NCI-H2227 (cell line): ENCODE measurements around the gene RHOB.
"Not testable (repeated sequence)": the region's sequence is repeated elsewhere in the genome, so short reads cannot be mapped to it uniquely, and the experiment has no call there.

ENCODE experiments used
- DNase-seq: peaks from one replicate; lab custom pipeline; 2025; ENCODE audit not compliant: unreplicated experiment; lab: John Stamatoyannopoulos, UW

RHOB gene

DNA sequence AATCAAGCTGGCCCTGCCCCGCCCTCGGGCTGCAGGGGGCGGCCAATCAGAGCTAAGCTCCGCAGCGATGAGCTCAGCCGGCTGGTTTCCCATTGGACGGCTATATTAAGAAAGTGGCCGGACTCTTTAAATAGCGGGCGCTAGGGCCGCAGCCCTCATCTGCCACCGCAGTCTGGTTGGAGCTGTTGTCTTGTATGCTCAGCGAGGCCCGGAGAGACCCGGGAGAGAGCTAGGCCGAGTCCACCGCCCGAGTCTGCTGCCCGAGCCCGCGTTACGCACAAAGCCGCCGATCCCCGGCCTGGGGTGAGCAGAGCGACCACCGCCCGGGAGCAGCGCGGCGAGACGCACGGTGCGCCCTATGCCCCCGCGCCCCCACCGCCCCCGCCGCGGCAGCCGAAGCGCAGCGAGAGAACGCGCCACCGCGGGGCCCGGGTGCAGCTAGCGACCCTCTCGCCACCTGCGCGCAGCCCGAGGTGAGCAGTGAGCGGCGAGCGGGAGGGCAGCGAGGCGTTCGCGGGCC is at the start of gene RHOB:
Gene RHOB, plus strand, starts transcription at position 158 of the 520 bp plus-strand sequence. CDS start 392 bp downstream, outside the sequence.
- peak; percentile 99 for DNase-seq

DNA sequence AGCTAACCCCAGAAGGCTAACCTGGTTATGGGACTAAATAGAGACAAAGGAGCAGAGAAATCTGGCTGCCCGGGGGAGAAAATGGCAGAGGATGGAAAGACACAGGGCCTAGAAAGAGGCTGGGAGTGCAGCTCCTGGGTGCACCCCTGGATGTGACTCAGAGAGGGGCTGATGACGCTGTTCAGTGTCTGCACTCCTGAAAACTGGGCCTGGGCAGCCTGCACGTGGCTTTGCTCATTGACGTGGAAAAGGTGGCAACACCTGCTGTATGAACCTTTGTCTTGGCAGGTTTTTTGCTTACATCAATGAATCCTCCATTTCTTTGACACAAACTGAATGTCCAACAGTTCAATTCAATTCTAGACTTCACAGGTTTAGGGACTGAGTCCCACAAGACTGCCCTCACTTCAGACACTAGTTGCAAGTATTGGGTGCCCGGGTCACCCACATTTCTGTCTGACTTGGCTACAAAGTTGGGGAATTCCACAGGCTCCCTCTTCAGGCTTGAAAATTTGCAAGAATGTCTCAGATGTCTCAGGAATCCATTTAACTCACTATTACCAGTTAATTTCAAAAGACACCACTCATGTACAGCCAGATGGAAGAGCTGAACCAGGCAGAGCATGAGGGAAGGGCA is 48.9 kb upstream of the RHOB start:
- DNase-seq: no peak

- no peak for DNase-seq
These were observed 47.8 kb upstream of the RHOB start for GRCh38 chr2:20398956-20399567.

DNA sequence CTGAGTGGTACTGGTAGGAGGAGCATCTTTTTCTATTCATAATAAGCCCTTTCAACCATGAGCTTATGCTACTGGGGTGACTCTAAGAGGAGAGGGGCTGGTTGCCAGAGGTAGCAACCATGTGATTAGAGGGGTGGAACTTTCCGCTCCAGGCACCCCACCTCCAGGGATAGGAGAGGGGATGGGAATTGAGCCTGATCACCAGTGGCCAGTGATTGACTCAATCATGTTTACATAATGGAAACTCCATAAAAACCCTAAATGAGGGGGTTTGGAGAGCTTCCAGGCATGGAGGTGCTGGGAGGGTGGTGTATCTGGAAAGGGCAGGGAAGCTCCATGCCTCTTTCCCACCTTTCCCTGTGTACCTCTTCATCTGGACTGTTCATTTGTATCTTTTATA is 46.6 kb upstream of the RHOB start:
- DNase-seq: no peak

DNA sequence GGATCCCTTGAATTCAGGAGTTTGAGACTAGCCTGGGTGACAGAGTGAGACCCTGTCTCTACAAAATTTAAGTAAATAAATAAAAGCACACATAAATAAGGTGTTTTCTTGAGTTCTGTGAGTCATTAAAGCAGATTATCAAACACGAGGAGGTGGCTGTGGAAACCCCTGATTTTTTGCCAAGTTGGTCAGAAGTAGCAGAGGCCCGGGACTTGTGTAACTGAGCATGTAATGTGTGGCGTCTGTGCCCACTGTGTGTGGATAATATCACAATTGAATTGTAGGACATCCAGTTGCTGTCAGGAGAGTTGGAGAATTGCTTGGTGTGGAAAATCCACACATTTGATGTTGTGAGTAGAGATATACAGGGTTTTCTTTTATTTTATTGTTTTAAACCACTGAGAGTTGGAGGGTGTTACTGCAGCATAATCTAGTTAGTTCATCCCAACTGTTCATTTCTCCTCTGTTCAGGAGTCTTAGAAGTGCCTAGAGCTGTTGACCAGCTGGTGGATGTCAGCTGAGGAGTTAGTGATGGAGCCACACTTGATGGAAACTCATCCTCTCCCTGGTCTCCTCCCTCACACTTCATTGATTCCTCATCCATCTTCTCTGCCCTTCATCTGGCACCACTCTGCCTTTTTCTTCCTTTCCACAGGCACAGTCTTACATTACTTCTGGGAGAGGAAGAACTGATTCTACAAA is 45.9 kb upstream of the RHOB start:
- DNase-seq: no peak

- no peak for DNase-seq
These were observed 45.4 kb upstream of the RHOB start for GRCh38 chr2:20401489-20401835.

- no peak for DNase-seq
These were observed 43.0 kb upstream of the RHOB start for GRCh38 chr2:20403774-20404312.

GRCh38 chr2:20404950-20405349 is 41.9 kb upstream of the RHOB start:
- no peak for DNase-seq

DNA sequence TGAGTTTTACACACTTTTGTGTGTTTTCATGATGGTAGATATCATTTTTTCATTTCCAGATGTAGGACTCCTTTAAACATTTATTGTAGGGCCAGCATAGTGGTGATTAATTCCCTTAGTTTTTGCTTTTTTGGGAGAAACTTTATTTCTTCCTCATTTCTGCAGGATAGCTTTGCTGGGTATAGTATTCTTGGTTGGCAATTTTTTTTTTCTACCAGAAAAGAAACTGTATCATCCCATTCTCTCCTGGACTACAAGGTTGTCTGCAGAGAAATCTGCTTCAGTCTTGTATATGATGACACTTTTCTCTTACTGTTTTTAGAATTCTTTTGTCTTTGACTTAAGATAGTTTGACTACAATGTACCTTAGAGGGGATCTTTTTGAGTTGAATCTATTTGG is 37.8 kb upstream of the RHOB start:
- DNase-seq: no peak

DNA sequence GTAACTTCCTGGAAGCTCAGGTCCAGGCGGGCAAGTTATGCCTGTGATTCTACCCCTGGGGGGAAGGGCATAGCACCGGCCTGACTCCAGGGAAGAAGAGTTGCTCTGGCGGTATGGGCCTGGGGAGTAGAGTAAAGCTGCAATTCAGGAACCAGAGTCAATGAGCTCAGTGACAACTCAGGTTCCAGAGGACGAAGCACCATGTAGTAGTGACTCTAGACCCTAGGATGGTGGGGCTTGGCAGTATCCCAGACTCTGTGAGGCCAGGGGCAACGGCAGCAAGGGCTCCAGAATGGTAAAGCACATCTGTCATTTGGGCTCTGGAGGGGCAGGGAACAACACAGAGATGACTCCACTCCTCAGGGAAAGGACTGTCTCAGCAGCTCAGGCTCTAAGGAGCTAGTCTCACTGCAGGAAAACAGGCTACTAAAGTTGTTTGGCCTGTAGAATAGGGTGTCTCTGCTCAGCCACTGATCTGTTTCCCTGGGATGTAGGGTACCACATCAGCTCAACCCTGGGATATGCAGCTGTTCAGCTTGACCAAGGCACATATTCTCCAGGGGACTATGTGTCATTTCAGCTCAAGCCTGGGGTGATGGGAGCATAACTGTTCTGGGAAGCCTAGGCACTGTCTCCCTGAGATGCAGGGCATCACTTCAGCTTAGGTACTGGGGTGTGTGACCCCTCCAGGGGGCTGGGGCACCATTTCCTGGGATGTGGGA is 36.2 kb upstream of the RHOB start:
- no peak for DNase-seq

DNA sequence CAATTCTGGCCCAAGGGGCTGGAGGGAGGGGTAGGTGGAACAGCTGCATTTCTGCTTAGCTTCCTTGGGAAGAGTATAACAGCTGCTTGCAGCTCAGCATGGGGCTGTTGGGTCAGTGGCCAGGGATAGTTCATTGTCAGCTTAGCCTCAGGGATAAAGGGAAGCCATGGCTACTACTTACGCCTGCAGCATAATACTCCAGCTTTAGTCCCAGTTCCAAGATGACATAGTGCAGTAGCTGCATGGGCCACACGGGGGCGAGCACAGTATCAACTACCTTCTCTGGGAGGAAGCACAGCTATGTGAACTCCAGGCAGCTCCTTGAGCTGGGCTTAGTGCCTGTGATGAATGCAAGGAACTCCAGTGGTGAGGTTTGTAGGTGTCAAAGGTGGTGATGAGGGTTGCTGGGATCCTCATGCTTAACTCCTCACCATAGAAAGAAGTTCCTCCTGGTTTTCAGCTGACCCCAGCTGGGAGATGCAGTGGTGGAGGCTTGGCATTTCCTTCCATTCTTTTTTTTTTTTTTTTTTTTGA is 35.4 kb upstream of the RHOB start:
- peak; percentile 27 for DNase-seq

DNA sequence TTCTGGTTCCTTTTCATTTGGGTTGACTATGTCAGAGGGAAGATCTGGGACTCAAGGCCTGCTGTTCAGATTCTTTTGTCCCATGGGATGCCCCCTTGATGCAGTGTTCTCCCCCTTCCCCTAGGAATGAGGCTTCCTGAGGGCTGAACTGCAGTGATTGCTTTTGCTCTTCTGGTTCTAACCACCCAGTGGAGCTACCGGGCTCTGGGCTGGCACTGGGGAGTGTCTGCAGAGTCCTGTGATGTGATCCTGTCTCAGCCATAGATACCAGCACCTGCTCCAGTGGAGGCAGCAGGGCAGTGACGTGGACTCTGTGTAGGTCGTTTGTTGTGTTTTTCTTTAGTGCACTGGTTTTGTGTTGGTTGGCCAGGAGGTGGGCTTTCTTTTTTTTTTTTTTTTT is 32.1 kb upstream of the RHOB start:
- DNase-seq: no peak

DNA sequence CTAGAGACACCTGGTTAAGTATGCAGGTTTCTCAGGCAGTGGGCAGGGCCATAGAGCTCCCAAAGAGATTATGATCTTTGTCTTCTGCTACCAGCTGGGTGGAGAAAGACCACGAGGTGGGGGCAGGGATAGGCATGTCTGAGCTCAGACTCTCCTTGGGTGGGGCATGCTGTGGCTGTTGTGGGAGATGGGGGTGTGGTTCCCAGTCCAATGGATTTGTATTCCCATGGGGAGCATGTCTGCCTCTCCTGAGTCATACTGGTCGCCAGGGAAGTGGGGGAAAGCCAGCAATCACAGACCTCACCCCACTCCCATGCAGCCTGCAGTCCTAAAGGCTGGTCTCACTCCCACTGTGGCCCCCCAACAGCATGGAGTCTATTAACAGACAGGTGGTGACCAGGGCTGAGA is 31.4 kb upstream of the RHOB start:
- no peak for DNase-seq

DNA sequence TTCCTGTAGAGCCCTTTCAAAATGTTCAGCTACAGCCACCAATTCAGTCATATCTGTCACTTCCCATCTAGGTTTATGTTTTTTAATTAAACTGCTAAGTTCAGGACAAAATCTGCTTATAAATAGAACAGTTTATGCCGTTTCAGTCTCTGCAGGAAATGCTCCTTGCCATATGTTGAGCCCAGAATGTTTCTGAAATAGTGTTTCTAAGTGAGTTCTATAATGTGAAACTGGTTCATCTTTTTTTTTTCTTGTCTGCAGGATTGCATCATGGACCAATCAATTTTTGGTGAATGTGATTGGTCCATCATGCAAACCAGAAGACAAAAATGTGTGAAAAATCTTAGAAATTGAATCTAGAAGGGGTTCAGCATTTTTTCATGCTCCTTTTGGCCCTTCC is 30.2 kb upstream of the RHOB start:
- DNase-seq: no peak

- not testable (repeated sequence) for DNase-seq
These were observed 29.5 kb upstream of the RHOB start for GRCh38 chr2:20417230-20417821.

- DNase-seq: no peak
These were observed 28.4 kb upstream of the RHOB start for GRCh38 chr2:20418519-20418918.

DNA sequence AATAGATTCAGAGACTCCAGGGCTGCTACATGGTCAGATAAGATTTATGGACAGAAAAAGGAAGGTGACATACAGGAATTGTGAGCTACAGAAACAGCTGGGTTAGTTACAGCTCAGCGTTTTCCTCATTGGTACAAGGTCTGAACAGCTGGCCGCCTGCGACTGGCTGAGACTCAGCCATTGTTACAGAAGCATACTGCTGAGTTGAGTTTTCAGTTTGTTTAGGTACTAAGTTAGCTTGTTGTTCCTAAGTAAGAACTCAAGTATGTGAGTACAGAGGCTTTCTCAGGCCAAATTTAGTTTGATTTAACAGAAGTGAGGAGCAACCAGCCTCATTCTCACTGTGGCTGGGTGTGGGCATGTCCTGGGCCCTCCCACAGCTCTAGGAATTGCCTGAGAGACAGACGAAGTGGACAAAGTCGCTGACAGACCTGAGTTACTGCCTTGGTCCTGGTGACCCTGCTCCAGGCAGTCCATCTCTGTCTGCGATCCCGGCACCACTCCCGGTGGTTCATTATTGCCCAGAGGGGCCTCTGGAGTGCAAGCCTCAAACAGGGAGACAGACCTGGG is 27.8 kb upstream of the RHOB start:
- no peak for DNase-seq

- no peak for DNase-seq
These were observed 27.1 kb upstream of the RHOB start for GRCh38 chr2:20419752-20420151.

- no peak for DNase-seq
These were observed 25.4 kb upstream of the RHOB start for GRCh38 chr2:20421336-20421987.

- DNase-seq: no peak
These were observed 24.9 kb upstream of the RHOB start for GRCh38 chr2:20421988-20422370.
